ENCODE measurements around the gene ACSM5.

Gene ACSM5

GRCh38 chr16:20409398-20410120, at the start of gene ACSM5:
Gene ACSM5, plus strand, starts transcription at chr16:20409534. Its CDS starts 1,951 bp downstream, at chr16:20411485.
- DNase-seq (ENCODE audit: low spot score) = no peak

DNA sequence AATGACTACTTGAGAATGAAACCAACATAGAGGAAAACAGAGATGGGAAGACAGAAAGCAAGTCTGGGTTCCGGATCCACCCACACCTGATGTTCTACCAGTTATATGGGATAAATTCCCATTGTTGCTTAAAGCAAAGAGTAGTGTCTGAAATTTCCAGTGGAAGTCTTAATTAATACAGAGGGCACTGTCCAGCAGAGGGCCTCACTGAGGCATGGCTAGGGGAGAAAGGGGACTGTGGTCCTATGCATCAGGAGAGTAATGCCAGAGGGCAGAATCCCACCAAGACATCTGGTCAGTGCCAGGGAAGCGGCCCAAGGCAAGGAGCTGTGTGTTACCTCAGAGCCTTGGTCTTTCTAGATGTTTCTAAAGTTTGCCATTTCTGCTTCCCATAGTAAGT, 49.3 kb upstream of the ACSM5 start:
- no peak for DNase-seq (ENCODE audit: low spot score)

- DNase-seq (ENCODE audit: low spot score) = no peak
Observed at GRCh38 chr16:20363191-20363590, 46.1 kb upstream of the ACSM5 start.

GRCh38 chr16:20364051-20364450, 45.3 kb upstream of the ACSM5 start:
- DNase-seq (ENCODE audit: low spot score) = no peak

DNA sequence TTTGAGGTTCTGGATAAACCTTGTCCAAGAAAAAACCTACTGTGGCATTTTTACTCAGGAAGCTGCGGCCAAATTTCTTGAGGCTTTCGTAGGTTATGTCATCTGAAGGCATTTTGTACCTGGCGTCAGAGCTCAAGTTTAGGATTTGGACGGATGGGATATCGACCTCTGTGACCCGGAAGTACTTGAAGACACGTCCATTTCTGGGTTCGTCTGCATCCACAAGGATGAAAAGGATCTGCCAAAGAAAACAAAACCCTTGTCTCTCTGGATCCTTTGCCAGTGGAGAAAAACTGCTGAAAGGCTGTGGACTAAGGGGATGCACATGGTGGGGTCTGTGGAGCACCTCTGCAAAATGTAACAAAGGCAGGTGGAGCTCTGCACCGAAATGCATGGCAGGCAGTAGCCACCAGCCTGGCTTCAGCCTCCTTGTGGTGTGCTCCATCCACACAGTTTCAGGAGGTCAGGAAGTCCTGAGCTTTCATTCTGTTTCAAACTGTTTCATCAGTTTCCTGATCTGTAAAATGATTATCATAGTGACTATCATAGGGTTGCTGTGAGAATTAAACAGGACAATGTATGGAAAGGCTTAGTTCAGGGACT, 39.8 kb upstream of the ACSM5 start:
- DNase-seq (ENCODE audit: low spot score) = no peak

DNA sequence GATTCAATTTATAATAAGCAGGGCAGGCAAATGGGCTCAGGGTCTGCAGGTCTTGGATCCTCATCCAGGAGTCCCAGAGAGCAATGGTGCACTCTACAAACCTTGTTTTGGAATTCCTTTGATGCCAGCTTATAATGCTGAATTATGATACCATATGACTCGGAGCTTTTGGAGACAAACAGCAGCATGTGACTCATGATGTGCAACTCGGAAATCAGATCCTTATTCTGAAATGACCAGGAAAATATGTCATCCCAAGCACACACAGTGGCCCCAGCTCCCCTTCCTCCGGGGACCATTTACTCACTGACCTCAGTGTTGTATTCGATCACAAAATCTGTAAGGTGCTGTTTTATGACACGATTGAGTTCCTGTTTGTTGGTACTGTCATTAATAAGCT, 36.6 kb upstream of the ACSM5 start:
- peak; percentile 64 for DNase-seq (ENCODE audit: low spot score)

- no peak for DNase-seq (ENCODE audit: low spot score)
Observed at GRCh38 chr16:20377181-20377580, 32.2 kb upstream of the ACSM5 start.

- no peak for DNase-seq (ENCODE audit: low spot score)
Observed at GRCh38 chr16:20380782-20381181, 28.6 kb upstream of the ACSM5 start.

DNA sequence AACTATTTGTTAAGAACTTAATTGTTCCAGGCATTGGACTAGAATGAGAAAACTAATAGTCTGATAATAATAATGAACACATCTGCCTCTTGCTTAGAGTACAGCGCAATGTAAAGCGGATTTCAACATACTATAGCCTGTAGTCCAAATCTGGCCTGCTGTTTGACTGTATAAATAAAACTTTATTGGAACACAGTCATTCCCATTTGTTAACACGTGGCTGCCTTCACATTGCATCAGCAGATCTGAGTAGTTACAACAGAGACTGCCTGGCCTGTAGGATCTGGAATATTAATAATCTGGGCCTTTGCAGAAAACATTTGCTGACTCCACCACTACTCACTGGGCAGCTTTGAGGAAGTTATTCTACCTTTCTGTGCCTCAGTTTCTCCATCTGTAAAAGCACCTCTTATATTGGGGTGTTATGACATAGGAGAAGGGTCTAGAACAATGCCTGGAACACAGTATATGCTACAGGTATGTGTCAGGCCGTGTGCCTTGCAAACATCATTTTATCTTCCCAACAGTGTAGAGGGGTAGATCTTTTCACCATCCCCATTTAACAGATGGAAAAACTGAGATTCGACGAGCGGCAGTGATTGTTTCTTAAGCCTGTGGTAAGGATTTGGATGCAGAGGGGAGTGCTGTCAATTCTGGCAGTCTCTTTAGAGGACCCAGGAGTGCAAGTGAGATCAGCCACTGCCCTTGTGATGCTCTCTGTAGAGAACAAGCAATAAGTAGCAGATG, 27.0 kb upstream of the ACSM5 start:
- DNase-seq (ENCODE audit: low spot score) = peak; percentile 23

GRCh38 chr16:20383106-20384029, 26.0 kb upstream of the ACSM5 start:
- DNase-seq (ENCODE audit: low spot score) = peak; percentile 75

- peak; percentile 28 for DNase-seq (ENCODE audit: low spot score)
Observed at GRCh38 chr16:20385844-20386832, 23.2 kb upstream of the ACSM5 start.

DNA sequence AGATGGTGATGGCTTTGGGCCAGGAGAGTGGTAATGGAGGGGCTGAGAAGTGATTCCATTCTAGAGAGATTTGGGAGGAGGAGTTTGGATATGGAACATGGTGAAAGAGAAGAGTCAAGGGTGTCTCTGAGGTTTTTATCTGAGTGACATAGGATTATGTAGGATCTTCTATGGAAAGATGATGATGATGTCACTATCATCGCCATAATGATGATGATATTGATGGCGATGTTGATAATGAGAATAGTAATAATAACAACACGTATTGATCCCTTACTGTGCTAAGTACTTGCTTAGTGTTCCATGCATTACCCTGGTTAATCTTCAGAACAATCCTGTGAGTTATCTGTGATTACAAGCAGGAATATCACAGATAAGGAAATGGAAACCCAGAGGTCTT, 21.4 kb upstream of the ACSM5 start:
- DNase-seq (ENCODE audit: low spot score) = no peak

GRCh38 chr16:20388854-20389253, 20.5 kb upstream of the ACSM5 start:
- no peak for DNase-seq (ENCODE audit: low spot score)

GRCh38 chr16:20391045-20391444, 18.3 kb upstream of the ACSM5 start:
- DNase-seq (ENCODE audit: low spot score) = no peak

GRCh38 chr16:20393801-20394577, 15.3 kb upstream of the ACSM5 start:
- no peak for DNase-seq (ENCODE audit: low spot score)

DNA sequence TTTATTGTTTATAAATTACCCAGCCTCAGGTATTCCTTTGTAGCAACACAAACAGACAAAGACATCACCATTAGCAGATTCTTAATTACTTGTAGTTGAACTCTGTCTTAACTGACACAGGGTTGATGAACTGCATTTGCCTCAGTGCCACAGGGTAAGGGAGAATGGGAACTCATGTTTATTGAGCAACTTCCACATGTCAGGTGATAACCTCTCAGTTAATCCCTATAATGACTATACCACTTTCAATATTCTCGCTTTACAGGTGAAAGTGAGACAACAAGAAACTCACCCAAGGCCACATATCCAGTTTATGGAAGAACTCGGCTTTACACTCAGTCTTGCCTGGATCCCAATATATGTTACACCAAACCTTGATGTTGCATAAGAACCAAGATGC, 13.4 kb upstream of the ACSM5 start:
- no peak for DNase-seq (ENCODE audit: low spot score)

- DNase-seq (ENCODE audit: low spot score) = no peak
Observed at GRCh38 chr16:20396846-20397467, 12.4 kb upstream of the ACSM5 start.

- DNase-seq (ENCODE audit: low spot score) = no peak
Observed at GRCh38 chr16:20397468-20398074, 11.8 kb upstream of the ACSM5 start.

GRCh38 chr16:20398603-20399002, 10.7 kb upstream of the ACSM5 start:
- no peak for DNase-seq (ENCODE audit: low spot score)
